ENCODE measurements around the gene PLCH1.

PLCH1 gene

GRCh38 chr3:155604967-155605366 lies 139.9 kb downstream of the PLCH1 start:
- Histone ChIP-seq H3K4me3 (ENCODE audit: low read length) (no peak overlapping the region), H3K9ac (ENCODE audit: low read length) (no peak overlapping the region), H3K36me3 (ENCODE audit: control insufficient read depth, insufficient read depth, low read length) (no peaks in the 10 kb centered on the region), H3K27ac (ENCODE audit: low read depth, low read length) (no peak overlapping the region), H3K4me1 (ENCODE audit: control insufficient read depth, insufficient read depth, low read length) (no peaks in the 10 kb centered on the region), H3K27me3 (ENCODE audit: control insufficient read depth, insufficient read depth, low read length) (no peaks in the 10 kb centered on the region)

GRCh38 chr3:155604126-155604525 lies 140.7 kb downstream of the PLCH1 start:
- H3K4me1 ChIP-seq (ENCODE audit: control insufficient read depth, insufficient read depth, low read length) = no peaks in the 10 kb centered on the region
- no peaks in the 10 kb centered on the region for H3K27me3 ChIP-seq (ENCODE audit: control insufficient read depth, insufficient read depth, low read length)
- no peak overlapping the region for H3K4me3 ChIP-seq (ENCODE audit: low read length)
- no peak overlapping the region for H3K27ac ChIP-seq (ENCODE audit: low read depth, low read length)
- no peak overlapping the region for H3K9ac ChIP-seq (ENCODE audit: low read length)
- H3K36me3 ChIP-seq (ENCODE audit: control insufficient read depth, insufficient read depth, low read length) = no peaks in the 10 kb centered on the region

- Histone ChIP-seq H3K27ac (ENCODE audit: low read depth, low read length) (no peak overlapping the region), H3K27me3 (ENCODE audit: control insufficient read depth, insufficient read depth, low read length) (no peaks in the 10 kb centered on the region), H3K9ac (ENCODE audit: low read length) (no peak overlapping the region), H3K4me1 (ENCODE audit: control insufficient read depth, insufficient read depth, low read length) (no peaks in the 10 kb centered on the region), H3K4me3 (ENCODE audit: low read length) (no peak overlapping the region), H3K36me3 (ENCODE audit: control insufficient read depth, insufficient read depth, low read length) (no peaks in the 10 kb centered on the region)
Observed at GRCh38 chr3:155603302-155603701, 141.6 kb downstream of the PLCH1 start.

- no peaks in the 10 kb centered on the region for H3K36me3 ChIP-seq (ENCODE audit: control insufficient read depth, insufficient read depth, low read length)
- H3K9ac ChIP-seq (ENCODE audit: low read length) = no peak overlapping the region
- no peak overlapping the region for H3K27ac ChIP-seq (ENCODE audit: low read depth, low read length)
- no peaks in the 10 kb centered on the region for H3K27me3 ChIP-seq (ENCODE audit: control insufficient read depth, insufficient read depth, low read length)
- no peak overlapping the region for H3K4me3 ChIP-seq (ENCODE audit: low read length)
- no peaks in the 10 kb centered on the region for H3K4me1 ChIP-seq (ENCODE audit: control insufficient read depth, insufficient read depth, low read length)
Observed at GRCh38 chr3:155602307-155602706, 142.6 kb downstream of the PLCH1 start.

GRCh38 chr3:155598671-155599070 lies 146.2 kb downstream of the PLCH1 start:
- Histone ChIP-seq H3K9ac (ENCODE audit: low read length) (no peak overlapping the region), H3K4me3 (ENCODE audit: low read length) (no peak overlapping the region), H3K27ac (ENCODE audit: low read depth, low read length) (no peak overlapping the region), H3K4me1 (ENCODE audit: control insufficient read depth, insufficient read depth, low read length) (no peaks in the 10 kb centered on the region), H3K27me3 (ENCODE audit: control insufficient read depth, insufficient read depth, low read length) (no peaks in the 10 kb centered on the region), H3K36me3 (ENCODE audit: control insufficient read depth, insufficient read depth, low read length) (no peaks in the 10 kb centered on the region)

GRCh38 chr3:155596615-155597014 lies 148.3 kb downstream of the PLCH1 start:
- H3K4me3 ChIP-seq (ENCODE audit: low read length) = no peak overlapping the region
- no peaks in the 10 kb centered on the region for H3K4me1 ChIP-seq (ENCODE audit: control insufficient read depth, insufficient read depth, low read length)
- H3K27ac ChIP-seq (ENCODE audit: low read depth, low read length) = no peak overlapping the region
- H3K36me3 ChIP-seq (ENCODE audit: control insufficient read depth, insufficient read depth, low read length) = no peaks in the 10 kb centered on the region
- H3K27me3 ChIP-seq (ENCODE audit: control insufficient read depth, insufficient read depth, low read length) = no peaks in the 10 kb centered on the region
- H3K9ac ChIP-seq (ENCODE audit: low read length) = no peak overlapping the region

- H3K4me3 ChIP-seq (ENCODE audit: low read length) = no peak overlapping the region
- no peak overlapping the region for H3K27ac ChIP-seq (ENCODE audit: low read depth, low read length)
- no peaks in the 10 kb centered on the region for H3K4me1 ChIP-seq (ENCODE audit: control insufficient read depth, insufficient read depth, low read length)
- no peak overlapping the region for H3K9ac ChIP-seq (ENCODE audit: low read length)
- no peaks in the 10 kb centered on the region for H3K27me3 ChIP-seq (ENCODE audit: control insufficient read depth, insufficient read depth, low read length)
- H3K36me3 ChIP-seq (ENCODE audit: control insufficient read depth, insufficient read depth, low read length) = no peaks in the 10 kb centered on the region
Observed at GRCh38 chr3:155595371-155595770, 149.5 kb downstream of the PLCH1 start.

GRCh38 chr3:155594526-155595187 lies 150.2 kb downstream of the PLCH1 start:
- Histone ChIP-seq H3K27ac (ENCODE audit: low read depth, low read length) (no peak overlapping the region), H3K9ac (ENCODE audit: low read length) (no peak overlapping the region), H3K4me3 (ENCODE audit: low read length) (no peak overlapping the region), H3K4me1 (ENCODE audit: control insufficient read depth, insufficient read depth, low read length) (no peaks in the 10 kb centered on the region), H3K27me3 (ENCODE audit: control insufficient read depth, insufficient read depth, low read length) (no peaks in the 10 kb centered on the region), H3K36me3 (ENCODE audit: control insufficient read depth, insufficient read depth, low read length) (no peaks in the 10 kb centered on the region)

GRCh38 chr3:155587581-155587980 lies 157.3 kb downstream of the PLCH1 start:
- no peak overlapping the region for H3K4me3 ChIP-seq (ENCODE audit: low read length)
- H3K27me3 ChIP-seq (ENCODE audit: control insufficient read depth, insufficient read depth, low read length) = no peaks in the 10 kb centered on the region
- no peak overlapping the region for H3K9ac ChIP-seq (ENCODE audit: low read length)
- no peaks in the 10 kb centered on the region for H3K36me3 ChIP-seq (ENCODE audit: control insufficient read depth, insufficient read depth, low read length)
- H3K27ac ChIP-seq (ENCODE audit: low read depth, low read length) = no peak overlapping the region
- no peaks in the 10 kb centered on the region for H3K4me1 ChIP-seq (ENCODE audit: control insufficient read depth, insufficient read depth, low read length)

- no peaks in the 10 kb centered on the region for H3K4me1 ChIP-seq (ENCODE audit: control insufficient read depth, insufficient read depth, low read length)
- no peaks in the 10 kb centered on the region for H3K36me3 ChIP-seq (ENCODE audit: control insufficient read depth, insufficient read depth, low read length)
- no peak overlapping the region for H3K27ac ChIP-seq (ENCODE audit: low read depth, low read length)
- no peak overlapping the region for H3K4me3 ChIP-seq (ENCODE audit: low read length)
- no peak overlapping the region for H3K9ac ChIP-seq (ENCODE audit: low read length)
- no peaks in the 10 kb centered on the region for H3K27me3 ChIP-seq (ENCODE audit: control insufficient read depth, insufficient read depth, low read length)
Observed at GRCh38 chr3:155585384-155585783, 159.5 kb downstream of the PLCH1 start.

GRCh38 chr3:155581579-155581978 lies 163.3 kb downstream of the PLCH1 start:
- Histone ChIP-seq H3K27ac (ENCODE audit: low read depth, low read length) (no peak overlapping the region), H3K27me3 (ENCODE audit: control insufficient read depth, insufficient read depth, low read length) (no peaks in the 10 kb centered on the region), H3K36me3 (ENCODE audit: control insufficient read depth, insufficient read depth, low read length) (no peaks in the 10 kb centered on the region), H3K9ac (ENCODE audit: low read length) (no peak overlapping the region), H3K4me1 (ENCODE audit: control insufficient read depth, insufficient read depth, low read length) (no peaks in the 10 kb centered on the region), H3K4me3 (ENCODE audit: low read length) (no peak overlapping the region)

GRCh38 chr3:155572085-155572484 lies 172.8 kb downstream of the PLCH1 start:
- no peak overlapping the region for H3K27ac ChIP-seq (ENCODE audit: low read depth, low read length)

GRCh38 chr3:155568295-155568694 lies 176.6 kb downstream of the PLCH1 start:
- Histone ChIP-seq H3K4me3 (ENCODE audit: low read length) (no peak overlapping the region), H3K27me3 (ENCODE audit: control insufficient read depth, insufficient read depth, low read length) (no peaks in the 10 kb centered on the region), H3K9ac (ENCODE audit: low read length) (no peak overlapping the region), H3K36me3 (ENCODE audit: control insufficient read depth, insufficient read depth, low read length) (no peaks in the 10 kb centered on the region), H3K27ac (ENCODE audit: low read depth, low read length) (no peak overlapping the region), H3K4me1 (ENCODE audit: control insufficient read depth, insufficient read depth, low read length) (no peaks in the 10 kb centered on the region)

More at GRCh38 chr3:155572085-155572484, 172.8 kb downstream of the PLCH1 start:
- Histone ChIP-seq H3K9ac (ENCODE audit: low read length) (no peak overlapping the region), H3K4me1 (ENCODE audit: control insufficient read depth, insufficient read depth, low read length) (no peaks in the 10 kb centered on the region), H3K27me3 (ENCODE audit: control insufficient read depth, insufficient read depth, low read length) (no peaks in the 10 kb centered on the region), H3K36me3 (ENCODE audit: control insufficient read depth, insufficient read depth, low read length) (no peaks in the 10 kb centered on the region), H3K4me3 (ENCODE audit: low read length) (no peak overlapping the region)
